Activated naive CD4-positive, alpha-beta T cell treated with anti-CD3 and anti-CD28 coated beads, Interleukin-2, amount 10 ng/mL, durations not matched to agents 7 days and 5 days (primary cell): Measurements from ENCODE around the gene ANKRD33.
A peak's percentile ranks its signal among the peaks of the same experiment; 100 is the strongest.

Experiments
- CTCF ChIA-PET: fragments of 350-600 bp; sonication (Branson Sonifier 250); formaldehyde crosslinking; loops from one replicate; lab custom pipeline; 2021; ENCODE audit warnings: antibody characterized with exemption; lab: Charles Lee
- DNase-seq: peaks from one replicate; pipeline ENCODE4 v3.0.0-alpha.2; 2020
- H3K27ac Mint-ChIP-seq: one replicate; pipeline ENCODE4 v1.8.0; 2021; ENCODE audit warnings: mild to moderate bottlenecking, moderate library complexity, mixed read lengths
- H3K27me3 Mint-ChIP-seq: one replicate; pipeline ENCODE4 v1.8.0; 2021; ENCODE audit warnings: mild to moderate bottlenecking, mixed read lengths
- H3K36me3 Mint-ChIP-seq: one replicate; pipeline ENCODE4 v1.8.0; 2021; ENCODE audit warnings: mixed read lengths
- H3K4me1 Mint-ChIP-seq: one replicate; pipeline ENCODE4 v1.8.0; 2021; ENCODE audit warnings: mixed read lengths
- H3K4me3 Mint-ChIP-seq: one replicate; pipeline ENCODE4 v1.8.0; 2021; ENCODE audit warnings: mild to moderate bottlenecking, moderate library complexity, mixed read lengths
- H3K9me3 Mint-ChIP-seq: one replicate; pipeline ENCODE4 v1.8.0; 2021; ENCODE audit warnings: mixed read lengths

Gene ANKRD33

DNA sequence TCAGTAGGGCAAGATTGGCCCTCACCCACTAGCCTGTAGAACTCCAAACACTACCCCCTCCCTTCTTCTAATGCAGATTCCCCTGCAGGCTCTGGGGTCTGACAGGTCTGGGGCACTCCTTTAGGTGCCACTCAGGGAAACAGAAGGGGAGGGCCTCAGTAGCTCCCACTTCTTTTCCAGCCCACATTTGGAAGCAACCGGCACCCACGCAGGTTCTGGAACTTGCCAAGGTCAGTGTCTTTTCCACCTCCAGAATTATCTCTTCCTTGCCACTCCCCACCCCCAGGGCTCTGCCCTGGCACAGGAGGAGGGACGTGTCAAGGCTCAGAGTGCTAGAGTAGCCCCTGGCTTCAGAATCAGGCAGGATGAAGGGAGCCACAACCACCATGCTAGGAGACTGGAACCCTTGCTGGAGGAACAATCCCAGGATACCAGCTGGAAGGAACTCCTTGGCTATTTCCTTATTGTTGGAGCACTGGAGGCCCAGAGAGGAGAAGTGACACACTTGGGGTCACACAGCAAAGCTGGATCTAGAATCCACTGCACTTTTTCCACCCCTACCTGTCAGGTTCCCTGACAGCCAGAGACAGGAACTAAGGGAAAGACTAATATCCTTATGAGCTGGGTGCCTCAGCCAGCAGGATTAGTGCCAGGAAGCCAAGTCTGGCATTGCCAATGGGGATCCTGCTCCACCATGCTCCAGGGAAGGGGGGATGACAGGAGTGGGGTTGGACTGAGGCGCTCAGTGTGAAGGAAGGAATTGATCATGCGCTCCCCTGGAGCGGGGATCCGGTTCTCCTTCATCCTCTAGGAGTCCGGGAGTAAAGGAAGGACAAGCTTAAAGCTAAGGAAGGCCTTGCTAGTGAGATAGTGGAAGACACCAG, 37.6 kb upstream of the ANKRD33 start:
- CTCF ChIA-PET = no interaction called here
- Mint-ChIP-seq H3K4me1 (peaks cover 26% of the 10 kb centered on the region), H3K4me3 (no peak overlapping the region), H3K27me3 (peaks cover 79% of the 10 kb centered on the region), H3K36me3 (no peaks in the 10 kb centered on the region), H3K9me3 (no peaks in the 10 kb centered on the region), H3K27ac (no peak overlapping the region)
- DNase-seq = no peak

DNA sequence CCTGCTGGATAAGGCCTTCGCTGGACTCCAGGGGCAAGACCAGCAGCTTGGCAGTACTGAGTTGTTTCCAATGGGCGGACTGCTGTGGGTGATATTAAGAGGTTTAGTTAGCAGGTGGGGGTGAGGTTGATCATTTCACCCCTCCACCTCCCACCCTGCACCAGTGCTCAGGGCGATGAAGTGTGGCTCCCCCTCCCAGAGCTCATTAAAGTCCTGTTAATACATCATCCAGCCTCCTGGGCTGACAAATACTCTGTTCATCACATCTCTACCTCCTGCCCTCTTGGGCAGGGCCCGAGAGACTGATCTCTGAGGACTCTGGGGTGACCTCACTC, 37.0 kb upstream of the ANKRD33 start:
- Mint-ChIP-seq H3K9me3 (no peaks in the 10 kb centered on the region), H3K4me3 (no peak overlapping the region), H3K27ac (no peak overlapping the region), H3K4me1 (peaks cover 25% of the 10 kb centered on the region), H3K36me3 (no peaks in the 10 kb centered on the region), H3K27me3 (peaks cover 78% of the 10 kb centered on the region)
- DNase-seq = no peak
- CTCF ChIA-PET = interaction anchor here (0.8 kb wide), 1 partner anchor 36 kb away, joined by 3 read pairs; a partner anchor contains a TSS

DNA sequence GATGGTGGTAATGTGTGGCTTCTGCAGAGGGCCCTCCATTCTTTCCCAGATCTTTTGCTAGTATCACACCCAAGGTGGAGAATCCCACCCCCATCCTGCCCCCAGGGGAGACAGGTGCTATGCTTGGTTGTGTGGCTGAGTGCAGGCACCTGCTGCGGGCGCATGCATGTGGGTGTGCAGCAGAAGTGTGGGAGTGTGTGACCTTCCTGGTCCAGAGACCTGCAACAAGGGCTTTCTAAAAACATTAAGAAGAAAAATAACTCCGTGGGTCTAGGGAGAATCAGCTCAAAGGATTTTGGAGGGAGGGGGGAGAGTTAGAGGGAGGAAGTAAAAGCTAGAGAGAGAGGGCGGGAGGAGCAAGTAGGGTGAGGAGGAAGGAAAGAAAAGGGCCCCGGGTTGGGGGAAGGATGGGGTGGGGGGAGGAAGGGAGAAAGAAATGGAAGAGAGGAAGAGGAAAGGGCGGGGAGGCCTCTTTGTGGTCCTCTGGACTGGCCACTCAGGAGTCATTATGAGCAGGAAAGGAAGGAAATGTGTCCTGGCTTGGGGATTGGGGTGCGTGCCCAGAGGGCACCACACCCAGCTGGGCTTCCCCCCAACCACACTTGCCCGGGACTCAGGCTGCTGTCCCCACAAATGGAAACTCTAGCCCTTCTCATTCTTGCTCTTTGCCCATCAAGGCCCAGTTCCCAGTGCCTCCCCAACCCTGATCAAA, 36.3 kb upstream of the ANKRD33 start:
- CTCF ChIA-PET = interaction anchor here (0.8 to 1.4 kb wide), 2 partner anchors 23 to 37 kb away, joined by 3 to 5 read pairs; a partner anchor contains a TSS
- no peak overlapping the region for H3K4me3 Mint-ChIP-seq
- no peak overlapping the region for H3K27ac Mint-ChIP-seq
- H3K27me3 Mint-ChIP-seq = peaks cover 78% of the 10 kb centered on the region
- H3K9me3 Mint-ChIP-seq = no peaks in the 10 kb centered on the region
- H3K36me3 Mint-ChIP-seq = no peaks in the 10 kb centered on the region
- no peak for DNase-seq
- H3K4me1 Mint-ChIP-seq = peaks cover 22% of the 10 kb centered on the region

DNA sequence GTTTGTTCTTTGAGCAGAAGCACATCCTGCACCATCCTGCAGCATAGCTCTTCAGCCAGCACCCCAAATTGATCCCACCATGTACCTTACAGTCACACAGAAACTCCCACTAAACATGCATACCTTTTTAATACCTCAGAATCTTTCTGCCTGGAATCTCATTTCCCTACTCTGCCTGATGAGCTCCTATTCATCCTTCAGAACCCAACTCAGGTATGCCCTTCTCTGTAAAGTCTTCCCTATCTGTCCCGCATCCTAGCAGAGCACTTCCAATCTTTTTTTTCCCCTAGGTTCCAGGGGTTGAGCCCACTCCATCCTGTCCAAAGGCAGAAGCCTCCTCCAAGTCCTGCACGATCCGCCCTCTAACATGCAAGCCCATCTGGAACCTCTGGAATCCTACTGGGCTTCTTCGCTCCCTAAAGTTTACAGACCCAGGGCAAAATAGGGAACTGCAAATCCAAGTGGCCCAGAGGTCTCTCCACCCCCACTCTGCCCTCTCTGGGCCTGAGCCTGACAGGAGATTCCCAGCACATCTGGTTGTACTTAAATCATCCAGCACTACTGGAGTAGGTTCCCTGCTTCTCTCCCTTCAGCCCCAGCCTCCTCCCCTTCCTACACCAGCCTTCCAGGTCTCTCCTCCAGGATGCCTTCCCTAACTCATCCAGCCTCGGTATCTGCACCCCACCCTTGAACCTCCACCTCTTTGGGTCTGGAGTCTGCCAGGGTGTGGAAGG, 35.3 kb upstream of the ANKRD33 start:
- DNase-seq = no peak
- no peak overlapping the region for H3K4me3 Mint-ChIP-seq
- H3K27me3 Mint-ChIP-seq = peaks cover 74% of the 10 kb centered on the region
- no peaks in the 10 kb centered on the region for H3K9me3 Mint-ChIP-seq
- no peak overlapping the region for H3K27ac Mint-ChIP-seq
- CTCF ChIA-PET = interaction anchor here (1.4 kb wide), 1 partner anchor 22 kb away, joined by 5 read pairs; no protein-coding TSS in a partner anchor
- no peaks in the 10 kb centered on the region for H3K36me3 Mint-ChIP-seq
- peaks cover 18% of the 10 kb centered on the region for H3K4me1 Mint-ChIP-seq

DNA sequence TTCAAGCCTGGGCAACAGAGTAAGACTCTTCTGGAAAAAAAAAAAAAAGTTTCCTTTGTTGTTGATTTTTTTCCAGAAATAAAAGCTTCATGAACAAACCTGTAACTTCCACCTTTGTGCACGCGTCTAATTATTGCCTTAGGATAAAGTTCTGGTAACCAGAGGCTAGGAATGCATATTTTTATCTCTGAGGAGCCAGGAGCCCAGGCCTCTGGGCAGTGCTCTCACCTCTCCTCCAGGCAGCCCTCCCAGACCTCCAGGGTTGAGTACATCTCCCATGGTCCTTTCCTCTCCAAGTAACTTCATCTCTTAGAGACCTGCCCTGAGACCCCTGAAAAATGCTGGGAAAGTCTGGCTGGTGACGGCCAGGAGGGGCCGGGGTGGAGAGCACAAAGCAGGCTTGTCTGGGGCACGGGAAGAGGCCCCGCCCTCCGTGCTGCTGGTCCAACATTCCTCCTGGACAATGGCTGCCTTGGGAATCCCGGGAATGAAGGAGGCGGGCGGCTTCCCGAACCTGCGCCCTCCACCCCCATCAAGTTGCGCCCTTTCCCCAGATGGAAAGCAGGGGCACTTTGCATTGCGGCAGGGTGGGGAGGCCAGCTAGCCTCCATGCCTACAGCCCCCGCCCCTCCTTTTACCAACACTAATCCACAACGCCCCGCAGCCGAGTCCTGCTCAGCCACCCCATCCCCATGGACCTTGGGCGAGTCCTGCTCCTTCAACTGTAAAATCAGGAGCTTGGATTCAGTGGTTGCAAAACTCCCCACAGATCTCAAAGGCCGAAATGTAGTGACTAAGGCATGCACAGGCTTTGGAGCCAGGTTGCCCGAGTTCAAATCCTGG, 32.1 kb upstream of the ANKRD33 start:
- CTCF ChIA-PET = no interaction called here

DNA sequence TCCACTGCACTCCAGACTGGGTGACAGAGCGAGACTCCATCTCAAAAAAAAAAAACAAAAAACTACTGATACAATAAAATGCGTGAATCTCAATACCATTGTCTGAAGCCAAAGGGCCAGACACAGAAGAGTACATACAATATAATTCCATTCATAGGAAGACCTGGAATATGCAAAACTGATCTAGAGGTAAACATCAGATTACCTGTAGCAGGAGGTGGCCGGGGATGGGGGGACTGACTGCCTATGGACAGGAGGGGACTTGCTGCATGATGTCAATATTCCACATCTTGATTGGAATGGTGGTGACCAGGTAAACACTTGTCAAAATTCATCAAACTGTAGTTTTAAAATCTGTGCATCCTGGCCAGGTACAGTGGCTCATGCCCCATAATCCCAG, 26.9 kb upstream of the ANKRD33 start:
- CTCF ChIA-PET = interaction anchor here (4.2 kb wide), 1 partner anchor 13 kb away, joined by 27 read pairs; no protein-coding TSS in a partner anchor
- Mint-ChIP-seq H3K4me3 (no peak overlapping the region), H3K36me3 (no peaks in the 10 kb centered on the region), H3K4me1 (peaks cover 8% of the 10 kb centered on the region), H3K27me3 (peaks cover 73% of the 10 kb centered on the region), H3K27ac (no peak overlapping the region), H3K9me3 (no peaks in the 10 kb centered on the region)
- DNase-seq = no peak

More for the DNA sequence above, 32.1 kb upstream of the ANKRD33 start:
- no peak overlapping the region for H3K4me3 Mint-ChIP-seq
- H3K36me3 Mint-ChIP-seq = no peaks in the 10 kb centered on the region
- H3K9me3 Mint-ChIP-seq = no peaks in the 10 kb centered on the region
- peaks cover 57% of the 10 kb centered on the region for H3K27me3 Mint-ChIP-seq
- DNase-seq = no peak
- H3K27ac Mint-ChIP-seq = no peak overlapping the region
- H3K4me1 Mint-ChIP-seq = peaks cover 16% of the 10 kb centered on the region

DNA sequence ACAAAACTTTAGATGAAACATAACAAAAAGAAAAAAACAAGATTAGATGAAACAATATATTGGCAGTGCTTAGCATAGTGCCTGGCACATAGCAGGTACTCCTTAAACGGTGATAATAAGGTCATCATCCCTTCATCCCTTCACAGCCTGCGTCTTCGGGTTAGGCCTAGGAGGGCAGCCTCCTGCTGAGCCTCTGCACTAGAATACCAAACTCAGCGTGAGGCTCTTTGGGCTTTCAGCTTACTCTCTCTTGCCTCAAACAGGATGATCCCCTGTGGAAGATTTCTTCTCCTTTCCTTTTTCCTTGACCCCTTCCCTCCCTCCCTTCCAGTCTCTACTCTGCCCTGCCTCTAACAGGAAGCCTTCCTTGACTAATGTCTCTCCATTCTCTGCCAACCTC, 25.0 kb upstream of the ANKRD33 start:
- Mint-ChIP-seq H3K9me3 (no peaks in the 10 kb centered on the region), H3K4me3 (no peak overlapping the region), H3K27ac (no peak overlapping the region), H3K27me3 (peaks cover 76% of the 10 kb centered on the region), H3K4me1 (peaks cover 8% of the 10 kb centered on the region), H3K36me3 (no peaks in the 10 kb centered on the region)
- CTCF ChIA-PET = interaction anchor here (4.2 kb wide), 1 partner anchor 11 kb away, joined by 27 read pairs; no protein-coding TSS in a partner anchor
- DNase-seq = no peak

DNA sequence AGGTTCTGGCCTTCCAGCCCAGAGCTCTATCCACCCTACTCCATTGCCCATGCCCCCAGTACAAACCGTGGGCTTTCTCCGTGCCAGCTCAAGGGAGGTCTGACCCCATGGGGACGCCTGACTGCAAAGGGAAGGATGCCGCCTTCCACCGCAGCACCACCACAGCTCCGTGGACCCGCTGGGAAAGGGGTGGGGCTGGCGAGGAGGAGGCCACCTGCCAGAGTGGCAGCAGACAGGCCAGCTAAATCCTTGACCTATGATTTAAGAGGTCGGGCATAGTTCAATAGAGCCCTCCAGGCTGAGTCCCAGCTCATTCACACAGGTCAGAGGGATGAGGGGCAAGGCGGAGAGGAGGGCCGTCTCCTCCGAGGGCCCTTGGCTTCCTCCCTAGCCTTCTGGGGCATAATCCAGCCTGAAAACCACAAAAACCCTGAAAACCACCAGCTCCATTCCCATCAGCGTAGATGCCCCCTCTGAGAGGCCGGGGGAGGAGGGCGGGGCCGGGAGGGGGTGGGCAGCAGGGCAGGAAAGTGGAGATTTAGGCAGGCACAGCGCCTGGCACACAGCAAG, 24.5 kb upstream of the ANKRD33 start:
- Mint-ChIP-seq H3K27me3 (peaks cover 81% of the 10 kb centered on the region), H3K27ac (no peak overlapping the region), H3K9me3 (no peaks in the 10 kb centered on the region), H3K4me3 (no peak overlapping the region), H3K4me1 (peaks cover 11% of the 10 kb centered on the region), H3K36me3 (no peaks in the 10 kb centered on the region)
- CTCF ChIA-PET = interaction anchor here (4.2 kb wide), 1 partner anchor 10 kb away, joined by 27 read pairs; no protein-coding TSS in a partner anchor
- no peak for DNase-seq

DNA sequence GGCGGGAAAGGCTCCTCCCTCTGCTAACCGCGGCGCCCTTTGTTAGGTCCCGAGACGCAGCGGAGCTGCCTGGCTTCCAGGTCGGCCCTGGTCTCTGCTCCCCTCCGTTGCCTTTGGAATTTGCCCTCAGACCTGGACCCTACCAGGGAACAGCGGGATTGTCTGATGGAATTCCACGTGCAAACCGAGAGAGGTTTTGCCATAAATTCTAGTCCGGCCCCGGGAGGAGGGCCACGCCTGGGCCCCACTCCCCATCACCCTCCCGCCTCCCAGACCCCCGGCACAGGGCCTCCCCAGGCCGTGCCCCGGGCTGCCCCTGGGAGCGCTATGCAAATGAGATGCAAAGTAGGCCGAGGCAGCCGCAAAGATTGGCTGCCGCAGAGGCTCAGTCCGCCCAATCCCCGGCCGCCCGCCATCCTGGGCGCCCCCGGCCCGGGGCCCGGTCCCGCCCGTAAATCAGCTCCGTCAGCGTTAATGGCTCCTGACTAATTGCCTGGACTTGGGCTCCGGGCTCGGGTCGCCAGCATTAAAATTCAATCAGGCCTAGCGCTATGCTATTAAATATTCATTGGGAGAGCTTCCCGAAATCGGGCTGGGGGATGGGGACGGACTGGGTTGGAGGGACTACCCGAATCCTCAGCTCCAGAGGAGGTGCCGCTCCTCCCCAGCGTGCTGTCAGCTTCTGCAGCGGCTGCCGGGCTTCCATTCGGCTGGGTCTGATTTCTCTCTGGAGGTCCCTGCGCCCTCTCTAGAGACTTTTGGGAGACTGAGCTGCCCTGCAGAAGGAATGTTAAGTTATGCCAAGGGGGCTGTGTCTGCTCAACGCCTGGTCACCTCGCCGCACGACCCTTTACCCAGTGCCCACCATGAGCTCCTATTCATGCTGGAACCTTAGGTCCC, 23.7 kb upstream of the ANKRD33 start:
- no peak overlapping the region for H3K27ac Mint-ChIP-seq
- CTCF ChIA-PET = interaction anchor here (4.2 kb wide), 1 partner anchor 10 kb away, joined by 27 read pairs; no protein-coding TSS in a partner anchor
- DNase-seq = peak; percentile 30
- no peak overlapping the region for H3K4me3 Mint-ChIP-seq
- H3K9me3 Mint-ChIP-seq = no peaks in the 10 kb centered on the region
- no peaks in the 10 kb centered on the region for H3K36me3 Mint-ChIP-seq
- peaks cover 89% of the 10 kb centered on the region for H3K27me3 Mint-ChIP-seq
- H3K4me1 Mint-ChIP-seq = peaks cover 12% of the 10 kb centered on the region

DNA sequence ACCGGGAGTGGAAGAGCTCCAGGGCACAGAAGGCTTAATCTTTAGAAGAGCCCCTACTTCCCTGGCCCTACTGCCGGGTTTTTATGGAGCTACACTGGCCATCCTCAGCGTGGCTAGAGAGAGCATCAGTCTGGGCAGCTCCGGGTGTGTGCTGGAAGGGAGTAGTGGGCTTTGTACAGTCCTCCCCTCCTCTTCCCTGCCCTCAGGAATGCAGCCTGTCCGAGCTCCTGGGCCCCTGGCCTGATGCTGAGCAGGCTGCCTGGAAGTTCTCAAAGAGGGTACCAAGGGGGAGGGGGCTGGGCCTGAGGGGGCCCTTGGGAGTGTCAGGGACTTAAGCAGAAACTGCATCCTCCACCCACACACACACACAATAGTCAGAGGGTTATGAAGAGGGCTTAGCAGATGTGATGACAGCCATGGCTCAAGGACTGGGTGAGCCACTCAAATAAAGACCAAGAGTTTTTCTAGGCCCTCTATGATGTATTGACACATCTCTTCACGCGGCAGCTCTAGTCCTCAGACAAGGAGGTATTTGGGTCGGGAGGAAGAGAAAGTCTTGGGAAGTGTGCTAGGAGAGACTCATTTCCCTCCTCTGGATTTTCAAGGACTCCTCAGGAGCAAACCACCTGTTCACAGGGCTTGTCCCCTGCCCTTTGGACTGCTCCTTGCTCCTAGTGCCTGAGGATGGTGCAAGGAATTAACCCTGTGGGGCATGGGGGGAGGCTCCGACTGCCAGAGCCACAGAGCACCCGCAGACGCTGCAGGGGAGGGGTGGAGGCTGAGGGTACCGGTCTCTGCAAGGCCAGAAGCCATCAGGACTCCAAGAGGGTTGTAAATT, 22.9 kb upstream of the ANKRD33 start:
- no peaks in the 10 kb centered on the region for H3K36me3 Mint-ChIP-seq
- no peak overlapping the region for H3K4me3 Mint-ChIP-seq
- CTCF ChIA-PET = interaction anchor here (4.2 kb wide), 1 partner anchor 9 kb away, joined by 27 read pairs; no protein-coding TSS in a partner anchor
- H3K27ac Mint-ChIP-seq = no peak overlapping the region
- H3K27me3 Mint-ChIP-seq = peaks cover 97% of the 10 kb centered on the region
- DNase-seq = no peak
- peaks cover 12% of the 10 kb centered on the region for H3K4me1 Mint-ChIP-seq
- no peaks in the 10 kb centered on the region for H3K9me3 Mint-ChIP-seq

DNA sequence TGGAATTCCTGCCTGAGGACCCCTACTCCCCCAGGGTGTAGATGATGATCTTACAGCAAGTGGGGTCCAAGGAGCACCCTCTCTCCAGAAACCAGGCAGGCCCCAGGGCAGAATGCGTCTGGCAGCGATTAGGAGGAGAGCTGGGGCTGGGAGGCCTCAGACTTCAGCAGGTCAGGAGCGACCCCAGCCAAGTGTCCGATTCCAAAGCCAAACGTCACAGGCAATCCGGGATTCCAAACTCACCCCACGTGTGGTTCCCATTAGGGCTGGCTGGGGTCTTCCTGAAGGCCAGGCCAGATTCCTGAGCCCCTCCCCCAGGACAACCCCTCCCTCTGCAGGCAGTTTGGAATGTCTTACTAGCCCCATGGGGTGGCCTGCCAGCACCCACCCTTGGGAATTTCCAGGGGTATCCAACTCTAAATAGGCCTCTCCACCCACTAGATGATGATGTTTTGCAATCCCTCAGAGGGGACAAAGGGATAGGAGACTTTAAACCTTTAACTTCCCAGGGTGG, 22.1 kb upstream of the ANKRD33 start:
- DNase-seq = no peak
- Mint-ChIP-seq H3K9me3 (no peaks in the 10 kb centered on the region), H3K27me3 (peaks cover 98% of the 10 kb centered on the region), H3K4me3 (no peak overlapping the region), H3K36me3 (no peaks in the 10 kb centered on the region), H3K4me1 (peaks cover 15% of the 10 kb centered on the region), H3K27ac (no peak overlapping the region)
- CTCF ChIA-PET = no interaction called here
